ENCODE results near the gene PCDH18. TPM values are rescaled to one million over a fixed set of nuclear protein-coding genes. Genes with fewer than 3 reads are reported as not detected.

The PCDH18 gene
- total RNA-seq, 1 donor: 278 TPM

- peak overlapping the region; percentile 76 for H3K4me3 ChIP-seq (ENCODE audit: low read depth, low read length)
- peak; percentile 74 for DNase-seq (ENCODE audit: low read depth)
- TF ChIP-seq CTCF (IDR thresholded peaks at IDR 0.05; ENCODE audit: insufficient read depth, low read depth, low read length): no peak
Observed at GRCh38 chr4:137530176-137530575, 2.1 kb downstream of the PCDH18 start.

GRCh38 chr4:137529432-137529831, 2.9 kb downstream of the PCDH18 start:
- TF ChIP-seq CTCF (IDR thresholded peaks at IDR 0.05; ENCODE audit: insufficient read depth, low read depth, low read length): no peak
- DNase-seq (ENCODE audit: low read depth): no peak
- H3K4me3 ChIP-seq (ENCODE audit: low read depth, low read length): peak overlapping the region; percentile 76

GRCh38 chr4:137528673-137529072, 3.6 kb downstream of the PCDH18 start:
- H3K4me3 ChIP-seq (ENCODE audit: low read depth, low read length): peak overlapping the region; percentile 76
- DNase-seq (ENCODE audit: low read depth): no peak
- no peak for TF ChIP-seq CTCF (IDR thresholded peaks at IDR 0.05; ENCODE audit: insufficient read depth, low read depth, low read length)

GRCh38 chr4:137526681-137527080, 5.6 kb downstream of the PCDH18 start:
- TF ChIP-seq CTCF (IDR thresholded peaks at IDR 0.05; ENCODE audit: insufficient read depth, low read depth, low read length): no peak
- peak overlapping the region; percentile 76 for H3K4me3 ChIP-seq (ENCODE audit: low read depth, low read length)
- no peak for DNase-seq (ENCODE audit: low read depth)

GRCh38 chr4:137524725-137525369, 7.4 kb downstream of the PCDH18 start:
- peak overlapping the region; percentile 28 for H3K4me3 ChIP-seq (ENCODE audit: low read depth, low read length)

GRCh38 chr4:137523329-137523728, 9.0 kb downstream of the PCDH18 start:
- no peak overlapping the region for H3K4me3 ChIP-seq (ENCODE audit: low read depth, low read length)
- DNase-seq (ENCODE audit: low read depth): no peak
- TF ChIP-seq CTCF (IDR thresholded peaks at IDR 0.05; ENCODE audit: insufficient read depth, low read depth, low read length): no peak

More at GRCh38 chr4:137524725-137525369, 7.4 kb downstream of the PCDH18 start:
- DNase-seq (ENCODE audit: low read depth): no peak
- TF ChIP-seq CTCF (IDR thresholded peaks at IDR 0.05; ENCODE audit: insufficient read depth, low read depth, low read length): no peak

- TF ChIP-seq CTCF (IDR thresholded peaks at IDR 0.05; ENCODE audit: insufficient read depth, low read depth, low read length): no peak
- no peak for DNase-seq (ENCODE audit: low read depth)
- no peak overlapping the region for H3K4me3 ChIP-seq (ENCODE audit: low read depth, low read length)
Observed at GRCh38 chr4:137521053-137521452, 11.2 kb downstream of the PCDH18 start.

Data from fibroblast of villous mesenchyme (primary cell).